Embryonic facial prominence (tissue), 1 donor: ENCODE measurements around the gene PHYHIPL.

Experiments used
- DNase-seq: peaks from one replicate; pipeline ENCODE4 v3.0.0-alpha.2; 2016; ENCODE audit errors: extremely low spot score

PHYHIPL gene

DNA sequence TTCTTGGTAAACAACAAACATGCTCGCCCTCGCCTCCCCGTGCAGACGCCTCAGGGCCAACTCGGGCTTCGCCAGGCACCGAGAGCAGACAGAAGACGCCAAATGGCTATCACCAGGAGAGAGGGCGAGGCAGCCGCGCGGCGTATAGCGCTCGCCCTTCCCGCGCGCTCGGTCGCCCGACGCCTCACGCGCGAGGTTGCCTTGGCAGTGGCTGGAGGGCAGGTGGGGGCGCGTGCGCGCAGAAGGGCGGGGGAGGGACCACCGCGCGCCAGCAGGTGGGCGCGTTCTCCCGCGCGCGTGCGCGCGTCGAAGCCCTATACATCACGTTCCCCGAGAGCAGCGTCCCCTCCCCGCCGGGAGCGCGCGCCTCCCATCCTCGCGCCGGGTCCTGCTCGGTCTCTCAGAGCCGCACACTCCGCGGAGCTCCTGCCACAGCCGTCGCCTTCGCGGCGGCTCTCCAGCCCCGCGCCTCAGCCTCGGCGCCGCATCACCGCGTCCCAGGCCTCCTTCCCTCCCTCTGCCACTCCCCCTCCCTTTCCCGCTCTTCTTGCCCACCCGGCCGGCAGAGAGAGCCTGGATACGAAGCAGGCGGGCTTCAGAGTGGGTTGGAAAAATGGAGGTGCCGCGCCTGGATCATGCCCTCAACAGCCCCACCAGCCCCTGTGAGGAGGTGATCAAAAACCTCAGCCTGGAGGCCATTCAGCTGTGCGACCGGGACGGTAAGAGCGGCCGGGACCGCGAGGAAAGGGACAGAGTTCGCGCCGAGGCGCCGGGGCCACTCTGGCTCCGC lies at the start of gene PHYHIPL:
Gene PHYHIPL (plus strand): TSS at position 403 of the 790 bp plus-strand sequence. CDS start 211 bp downstream, at position 614.
- no peak for DNase-seq

DNA sequence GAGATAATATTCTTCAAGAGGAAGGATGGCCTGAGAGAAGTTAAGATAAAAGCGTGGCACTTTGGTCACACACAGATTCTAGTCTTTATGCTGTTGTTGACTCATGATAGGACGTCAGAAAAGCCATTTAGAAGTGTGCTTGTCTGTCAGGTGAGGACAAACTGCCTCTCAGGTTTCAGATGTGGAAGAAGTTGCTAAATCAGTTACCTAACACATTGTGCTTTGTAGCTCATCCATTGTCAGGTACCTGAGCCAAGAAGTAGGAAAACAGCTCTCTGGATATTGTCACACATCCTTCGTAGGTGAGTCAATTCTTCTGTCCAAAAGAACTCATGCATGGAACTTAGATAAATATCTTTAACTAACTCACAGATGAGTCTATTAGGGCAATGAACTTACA lies 49.5 kb upstream of the PHYHIPL start:
- no peak for DNase-seq

DNA sequence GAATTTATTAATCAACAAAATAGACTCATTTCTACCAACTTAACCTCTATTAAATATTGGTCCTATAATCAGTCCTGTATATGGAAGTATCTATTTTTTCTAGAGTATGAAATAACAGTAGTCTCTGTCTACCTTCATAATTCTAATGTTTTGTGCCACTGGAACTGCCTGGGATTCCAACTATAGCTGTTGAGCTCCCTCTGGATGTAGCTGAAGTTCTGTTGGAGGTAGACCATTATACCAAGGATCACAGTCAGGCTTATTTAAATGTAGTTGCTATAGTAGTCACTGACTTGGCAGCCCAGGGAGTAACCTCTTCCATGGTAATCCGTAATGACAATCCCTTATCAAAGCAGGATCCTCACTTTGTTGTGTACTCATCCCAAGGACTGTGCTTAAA lies 48.5 kb upstream of the PHYHIPL start:
- DNase-seq, result no peak

DNA sequence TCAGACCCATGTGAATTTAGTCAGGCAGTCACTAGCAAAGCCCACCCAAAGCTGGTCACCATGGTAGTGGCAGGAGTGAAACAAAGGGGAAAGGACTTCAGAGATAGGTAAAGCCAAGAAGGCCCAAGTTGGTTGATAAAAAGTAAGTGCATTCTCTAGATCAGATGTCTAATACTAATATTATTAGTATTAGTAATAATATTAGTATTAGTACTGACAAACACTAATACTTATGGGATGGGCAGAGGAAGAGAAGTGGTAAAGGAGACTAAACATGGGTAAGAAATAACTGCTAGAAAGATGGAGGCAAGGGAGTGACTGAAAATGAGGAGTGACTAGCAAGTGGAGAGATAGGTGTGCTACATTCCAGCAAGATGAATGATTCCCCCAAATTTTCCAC lies 46.6 kb upstream of the PHYHIPL start:
- DNase-seq, result no peak

DNA sequence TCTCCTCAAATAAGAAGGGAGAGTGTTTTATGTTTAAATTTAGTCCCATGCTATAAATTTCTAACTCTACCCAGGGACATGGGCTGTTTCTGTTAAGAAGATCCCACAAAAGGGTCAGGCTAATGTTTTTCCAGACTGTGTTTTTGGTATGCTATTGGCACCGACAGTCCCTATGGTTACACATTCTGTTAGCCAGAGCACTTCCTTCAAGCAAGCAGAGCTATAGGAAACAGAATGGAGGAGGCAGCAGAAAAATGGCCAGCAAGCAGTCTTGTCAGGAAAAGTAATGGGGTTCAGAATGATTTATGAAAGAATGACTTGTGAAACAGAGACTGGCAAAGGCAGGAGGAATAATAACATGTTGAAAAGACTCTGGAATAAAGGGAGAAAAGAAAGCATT lies 44.8 kb upstream of the PHYHIPL start:
- no peak for DNase-seq

DNA sequence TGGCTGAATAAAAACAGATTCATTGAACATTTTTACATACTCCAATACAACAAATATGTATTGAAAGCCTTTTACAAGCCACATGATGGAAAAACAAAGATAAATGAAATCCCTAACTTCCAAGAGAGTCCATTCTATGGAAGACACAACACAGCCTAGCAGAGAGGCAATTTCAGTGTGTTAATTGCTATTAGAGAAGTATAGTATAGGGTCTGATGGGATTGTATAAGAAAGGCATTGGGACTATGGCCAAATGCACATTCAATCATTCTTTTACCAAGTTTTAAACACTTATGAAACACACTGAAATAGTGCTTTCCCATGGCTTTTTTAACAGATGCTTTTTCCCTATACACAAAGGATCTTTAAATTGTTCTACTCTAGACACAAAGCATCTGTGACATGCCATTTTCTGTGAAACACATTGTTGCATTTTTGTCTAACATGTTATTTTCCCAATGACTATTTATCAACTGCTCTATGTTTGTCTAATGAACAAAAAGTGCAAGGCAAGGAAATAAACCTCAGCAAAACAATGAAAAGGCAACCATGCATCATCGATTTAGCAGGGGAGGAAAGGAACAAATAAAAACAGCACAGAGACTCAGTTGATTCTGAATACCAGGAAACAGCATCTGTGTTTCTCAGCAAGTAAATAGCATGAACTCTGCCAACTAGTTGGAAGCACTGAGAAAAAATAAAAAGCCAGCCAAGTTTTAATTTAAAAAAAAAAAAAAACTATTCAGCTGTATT lies 42.4 kb upstream of the PHYHIPL start:
- DNase-seq, result no peak

DNA sequence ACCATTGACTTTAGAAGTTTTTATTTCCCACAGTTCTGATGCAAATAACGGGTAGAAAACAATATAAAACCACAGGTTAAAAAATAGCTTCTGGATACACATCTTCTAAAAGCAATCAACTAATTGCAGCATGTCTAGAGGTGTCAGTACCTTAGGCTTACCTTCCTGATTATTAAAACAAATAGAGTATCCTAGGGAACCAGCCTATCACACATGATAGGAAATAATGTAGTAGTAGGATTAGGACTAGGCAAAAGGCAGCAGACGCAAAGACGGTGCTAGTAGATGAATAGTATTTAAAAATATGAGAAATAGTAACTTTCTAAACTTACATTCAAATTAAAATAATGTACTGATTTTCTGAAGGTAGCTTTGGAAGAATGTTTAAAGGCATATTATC lies 41.7 kb upstream of the PHYHIPL start:
- DNase-seq, result no peak

DNA sequence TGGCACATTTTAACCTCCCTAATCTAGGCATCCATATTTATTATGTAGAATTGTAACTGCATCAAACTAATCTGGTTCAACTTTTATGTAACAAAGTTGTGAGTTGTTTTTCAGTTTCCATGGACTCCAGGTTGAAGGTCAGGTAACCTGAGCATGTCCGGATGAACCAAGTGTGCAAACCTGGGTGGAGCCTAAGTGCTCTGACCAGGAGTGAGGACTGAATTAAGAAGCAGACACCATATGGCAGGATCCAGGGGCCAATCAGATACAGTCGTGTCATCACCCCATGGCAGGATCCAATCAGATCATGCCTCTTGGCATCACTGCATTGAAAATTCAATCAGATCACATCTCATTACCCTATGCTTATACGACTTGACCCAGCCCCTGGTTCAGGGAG lies 41.2 kb upstream of the PHYHIPL start:
- no peak for DNase-seq

DNA sequence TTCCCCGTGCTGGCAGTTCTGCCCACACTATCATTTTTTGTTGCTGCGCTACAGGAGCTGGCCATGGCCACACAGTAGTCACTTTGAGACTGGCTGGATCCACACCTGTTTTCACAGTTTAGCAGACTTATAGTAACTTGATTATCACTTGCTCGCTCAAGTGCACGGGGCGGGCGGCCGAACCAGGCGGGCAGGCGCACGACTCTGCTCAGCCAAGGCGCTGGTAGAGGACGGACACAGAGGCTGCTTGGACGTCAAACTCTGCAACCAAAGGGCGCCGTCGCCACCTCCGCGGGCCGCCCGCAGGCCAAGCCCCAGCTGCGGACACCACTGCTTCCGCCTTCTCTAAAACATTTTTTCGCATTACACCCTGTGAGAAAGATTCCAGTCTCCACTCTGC lies 38.4 kb upstream of the PHYHIPL start:
- DNase-seq, result no peak

DNA sequence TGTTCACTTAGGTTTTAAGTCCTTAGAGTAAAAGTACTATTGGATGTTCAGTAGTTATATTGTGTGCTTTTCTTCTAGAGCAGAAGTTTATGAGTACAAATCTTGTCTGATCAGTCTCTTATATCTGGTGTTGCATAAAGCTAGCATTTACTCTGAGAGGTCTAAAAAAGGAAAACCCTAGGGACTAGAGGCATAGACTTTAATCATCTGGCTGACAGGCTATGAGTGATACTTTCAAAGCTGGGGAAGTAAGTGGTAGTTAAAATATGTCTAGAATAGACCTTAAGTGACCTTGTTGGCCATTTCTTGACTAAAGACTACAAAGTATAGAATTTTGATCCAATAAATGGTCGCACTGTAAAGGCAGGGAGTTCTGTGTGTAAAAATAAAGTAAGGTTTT lies 32.9 kb upstream of the PHYHIPL start:
- no peak for DNase-seq

DNA sequence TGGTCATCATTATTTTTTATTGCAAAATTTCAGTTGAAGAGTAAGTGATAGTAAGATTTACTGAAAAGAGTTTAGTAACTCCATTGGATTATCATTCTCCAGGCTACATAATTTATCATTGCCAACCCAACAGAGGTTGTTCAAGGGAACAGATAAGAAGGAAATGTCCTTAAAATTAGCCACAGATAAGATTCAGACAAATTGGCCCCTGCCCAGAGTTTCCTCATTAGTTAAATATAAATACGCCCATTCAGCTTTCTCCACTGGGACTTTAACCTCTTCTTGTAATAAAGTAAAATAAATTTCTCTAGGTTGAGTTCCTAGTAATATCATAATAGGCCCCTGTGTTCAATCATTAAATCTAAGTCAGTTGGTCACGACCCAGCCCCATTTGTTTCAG lies 27.7 kb upstream of the PHYHIPL start:
- no peak for DNase-seq

DNA sequence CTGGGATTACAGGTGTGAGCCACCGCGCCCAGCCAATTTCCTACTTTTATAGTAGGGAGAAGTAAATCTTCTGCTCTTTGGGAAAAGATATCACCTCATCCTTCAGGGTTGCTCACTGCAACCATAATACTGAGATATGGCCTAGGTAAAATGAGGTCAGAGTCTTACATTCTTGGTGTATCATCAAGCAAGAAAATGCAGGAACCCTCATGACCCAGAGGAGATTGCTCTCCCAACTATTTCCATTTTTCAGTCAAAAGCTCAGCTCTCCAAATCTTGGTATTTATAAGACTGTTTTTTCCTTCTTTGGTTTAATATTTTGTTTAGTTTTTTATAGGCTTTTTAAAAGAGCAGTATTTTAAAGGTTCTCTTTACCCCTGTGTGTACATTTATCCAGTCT lies 20.9 kb upstream of the PHYHIPL start:
- no peak for DNase-seq

DNA sequence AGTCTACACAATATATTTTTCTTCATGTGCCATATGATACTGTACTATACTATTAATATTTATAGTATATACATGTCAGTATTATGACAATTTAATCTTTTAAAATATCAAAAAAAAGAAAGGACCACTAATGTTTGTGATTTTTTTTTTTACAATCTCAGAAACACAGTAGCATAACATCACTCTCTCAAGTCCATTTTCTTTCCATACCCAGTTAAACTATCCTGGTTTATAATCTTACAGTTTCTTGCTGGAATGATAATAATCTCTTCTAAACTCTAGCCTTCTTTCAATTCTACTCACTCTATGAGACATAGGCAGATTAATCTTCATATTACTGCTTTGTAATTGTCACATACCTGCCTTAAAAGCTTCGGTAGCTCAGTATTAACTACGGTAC lies 8.9 kb upstream of the PHYHIPL start:
- no peak for DNase-seq

DNA sequence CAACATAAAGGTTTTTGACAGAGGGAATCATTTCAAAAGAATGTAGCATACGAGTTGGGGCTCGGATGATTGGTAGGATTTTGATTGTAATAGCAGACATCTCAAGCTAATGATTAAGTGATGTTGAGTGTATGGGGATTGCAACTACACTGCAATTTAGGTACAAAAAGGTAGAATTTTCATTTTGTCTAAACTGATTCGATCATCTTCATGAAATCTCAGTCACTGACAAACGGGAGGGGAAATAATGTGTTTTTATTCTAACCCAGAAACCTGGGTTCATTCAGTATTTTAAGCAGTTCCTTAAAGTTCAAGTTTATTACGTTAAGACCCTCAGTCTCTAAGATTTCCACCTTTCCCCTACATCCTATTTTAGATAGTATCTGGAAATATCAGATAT lies 3.9 kb upstream of the PHYHIPL start:
- DNase-seq, result no peak

DNA sequence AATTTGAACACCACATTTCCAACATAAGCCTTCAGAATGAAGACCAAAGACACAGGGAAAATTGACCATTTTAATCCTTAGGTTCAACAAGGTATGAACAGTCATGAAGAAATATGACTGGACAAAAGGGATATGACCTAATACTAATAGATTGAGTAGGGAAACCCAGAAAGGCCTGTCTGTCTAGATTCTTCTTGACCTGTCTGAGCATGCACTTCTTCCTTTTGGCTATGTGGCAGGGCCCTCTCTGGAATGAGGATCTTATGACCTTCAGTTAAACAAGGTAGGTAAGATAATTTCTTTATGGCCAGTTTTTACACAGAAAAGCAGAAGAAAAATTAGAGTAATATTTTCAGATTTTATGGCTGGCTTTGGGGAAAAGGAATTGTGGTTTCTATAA lies 3.0 kb upstream of the PHYHIPL start:
- DNase-seq, result no peak

DNA sequence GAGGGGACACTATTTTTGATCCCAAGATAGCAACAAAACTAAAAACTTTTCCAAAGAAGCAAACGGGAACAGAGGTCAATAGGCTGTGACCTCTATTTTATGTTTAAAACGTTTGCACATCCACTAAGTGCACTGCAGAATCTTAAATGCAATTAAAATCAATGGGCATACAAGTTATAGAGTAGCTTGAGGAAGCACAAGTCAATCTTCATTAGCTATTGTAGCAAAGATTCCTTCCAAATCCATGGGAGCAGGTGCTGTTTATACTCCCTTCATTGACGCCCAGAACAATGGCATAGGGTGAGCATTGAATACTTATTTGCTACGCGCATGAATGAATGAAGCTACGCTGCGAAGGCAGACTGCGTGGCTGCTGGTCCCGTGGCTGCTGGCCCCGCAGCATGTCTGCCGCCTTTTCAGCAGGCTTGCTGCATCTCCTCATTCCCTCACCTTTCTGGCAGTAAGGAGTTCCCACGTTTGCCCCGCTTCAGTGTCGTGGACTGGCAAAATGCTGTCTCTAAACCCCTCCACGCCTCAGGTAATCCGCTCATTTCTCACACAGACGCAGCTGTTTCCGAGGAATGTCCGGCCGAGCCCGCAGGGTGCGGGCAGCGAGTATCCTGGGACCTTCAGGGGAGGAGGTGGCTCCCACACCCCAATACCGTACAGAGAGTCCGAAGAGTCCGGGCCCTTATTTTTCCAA lies 754 bp upstream of the PHYHIPL start:
- DNase-seq, result no peak

DNA sequence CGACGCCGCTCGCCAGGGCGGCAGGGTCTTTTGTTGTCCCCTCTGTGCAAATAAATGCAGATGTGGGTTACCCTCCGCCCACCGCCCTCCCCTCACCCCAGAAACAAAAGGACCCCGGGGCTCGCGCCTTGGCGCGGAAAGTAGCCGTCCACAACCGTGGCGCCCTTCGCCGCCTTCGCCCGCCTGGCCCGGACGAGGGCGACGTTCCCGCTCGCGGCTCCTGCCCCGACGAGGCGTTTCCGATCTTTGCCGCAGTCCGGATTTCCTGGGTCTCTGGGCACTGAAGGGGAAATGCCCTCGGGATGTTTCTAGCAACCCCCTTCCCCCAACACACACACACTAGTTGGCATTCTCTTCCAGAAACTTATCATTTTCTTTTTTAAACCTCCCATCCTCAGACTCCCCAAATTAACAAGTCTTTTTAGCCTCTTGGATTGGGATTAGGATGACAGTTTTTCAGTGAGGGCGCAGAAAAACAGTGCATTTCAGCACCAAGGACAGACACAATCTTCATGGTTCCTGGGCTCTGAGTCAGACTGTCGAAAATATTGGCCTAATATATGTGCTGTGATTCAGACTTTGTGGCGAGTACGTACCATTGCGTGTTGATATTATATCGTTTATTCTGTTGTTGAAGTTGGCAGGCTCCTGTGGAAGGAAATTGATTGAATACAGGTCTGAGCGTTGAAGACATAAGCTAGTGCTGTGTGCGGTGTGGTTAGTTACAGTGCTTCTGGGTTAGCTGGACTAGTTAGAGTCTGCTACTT lies 771 bp downstream of the PHYHIPL start:
- peak; percentile 71 for DNase-seq

DNA sequence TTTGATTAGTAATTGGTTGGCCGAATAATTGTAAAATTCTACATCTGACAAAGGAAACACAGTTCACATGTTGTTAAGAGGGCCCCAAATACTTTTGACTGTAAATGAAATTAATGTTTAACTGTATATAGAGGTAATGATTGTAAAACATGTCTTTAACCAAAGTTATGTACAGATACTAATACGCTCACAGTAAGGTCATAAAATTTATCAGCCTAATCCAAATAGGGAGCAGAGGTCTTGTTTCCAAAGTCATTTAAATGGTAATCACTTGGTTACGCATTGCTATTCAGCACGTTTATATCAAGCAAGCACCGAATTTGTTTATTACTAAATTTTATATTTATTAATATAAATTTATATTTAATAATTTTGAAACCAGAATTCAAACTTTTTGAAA lies 1.4 kb downstream of the PHYHIPL start:
- no peak for DNase-seq

DNA sequence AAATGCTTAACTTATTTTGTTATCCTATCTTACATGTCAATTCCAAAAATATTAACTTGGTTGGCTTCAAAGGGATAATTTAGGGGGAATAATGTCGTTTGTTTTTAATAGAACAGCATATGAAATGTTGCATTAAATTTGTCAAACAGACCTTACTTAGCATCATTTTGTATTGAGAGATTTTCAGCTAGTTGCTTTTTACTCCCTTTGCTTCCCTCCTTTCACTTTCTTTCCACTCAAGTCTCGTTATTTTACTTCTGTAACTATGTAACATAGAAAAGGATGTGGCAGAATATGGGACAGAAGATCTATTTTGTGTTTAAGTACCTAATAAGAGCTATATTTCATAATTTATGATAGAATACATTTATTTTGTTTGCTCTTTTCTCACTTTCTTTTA lies 2.6 kb downstream of the PHYHIPL start:
- DNase-seq, result no peak

DNA sequence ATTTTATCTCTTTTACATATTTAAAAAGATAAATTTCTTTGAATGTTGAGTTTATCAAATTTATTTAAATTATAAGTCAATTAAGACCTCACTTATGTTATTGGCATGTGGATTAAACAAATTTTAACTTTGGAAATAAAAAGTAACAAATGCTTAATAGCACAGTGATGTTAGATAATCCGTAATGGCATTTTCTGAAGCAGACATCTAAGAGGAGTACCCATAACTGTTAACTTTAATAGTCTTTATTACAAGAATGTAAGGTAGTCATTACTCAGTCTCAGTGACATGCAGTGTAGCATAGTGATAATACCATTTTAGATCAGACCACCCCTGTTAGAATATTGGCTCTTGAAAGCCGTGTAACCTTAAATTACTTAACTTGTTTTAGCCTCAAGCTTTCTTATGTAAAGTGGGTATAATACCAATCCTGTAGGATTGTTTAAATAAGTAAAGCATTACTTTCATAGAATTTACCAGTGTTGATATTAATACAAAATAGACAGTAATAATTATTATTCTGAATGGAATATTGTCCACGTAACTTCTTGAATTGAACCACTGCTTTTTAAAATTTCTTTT lies 4.3 kb downstream of the PHYHIPL start:
- no peak for DNase-seq

DNA sequence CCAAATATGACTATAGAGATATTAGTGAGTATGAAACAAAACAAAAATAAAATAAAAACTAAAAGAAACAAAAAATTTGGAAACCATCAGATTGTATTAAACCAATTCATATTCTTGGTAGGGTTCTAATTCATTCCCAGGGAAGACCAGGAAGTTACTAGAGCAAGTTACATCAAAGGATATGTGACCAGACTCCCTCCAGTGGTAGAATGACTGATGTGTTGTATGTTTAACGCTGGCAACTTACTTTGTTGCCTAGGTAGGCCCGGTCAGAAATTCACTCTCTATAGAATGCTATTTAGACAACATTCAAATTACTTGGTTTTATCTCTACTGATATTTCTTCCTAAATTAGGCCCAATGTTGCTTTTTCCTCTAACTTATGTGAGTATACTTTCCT lies 5.2 kb downstream of the PHYHIPL start:
- no peak for DNase-seq

DNA sequence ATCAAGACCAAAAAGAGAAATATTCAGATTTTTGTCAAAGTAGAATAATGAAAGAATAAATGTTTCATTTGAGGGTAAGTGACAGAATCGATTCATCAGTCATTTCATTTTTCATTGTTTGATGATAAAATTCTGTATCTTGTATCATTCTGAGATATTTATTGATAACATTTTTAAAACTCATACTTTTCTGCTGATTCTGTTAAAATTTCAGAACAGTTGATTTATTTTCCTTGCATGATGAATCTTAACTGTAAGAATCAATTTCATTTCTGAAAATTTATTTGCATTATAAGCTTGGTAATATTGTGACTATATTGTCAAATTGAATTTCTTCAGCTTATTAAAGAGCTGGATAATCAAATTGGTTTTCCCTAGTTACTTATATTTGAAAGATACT lies 13.9 kb downstream of the PHYHIPL start:
- DNase-seq, result no peak
